H1 (cell line): ENCODE results near the gene NDC1. TPM values are rescaled to one million over a fixed set of nuclear protein-coding genes. Genes with fewer than 3 reads are reported as not detected.

ENCODE experiments used
- CTCF ChIA-PET: fragments of 300-600 bp; sonication (Branson Sonifier 250); formaldehyde crosslinking; loops from one replicate; lab custom pipeline; 2021; ENCODE audit not compliant: partially characterized antibody; lab: Charles Lee
- POLR2A ChIA-PET: fragments of 300-600 bp; sonication (Branson Sonifier 250); formaldehyde crosslinking; loops from one replicate; lab custom pipeline; 2021; ENCODE audit warnings: inconsistent platforms; ENCODE audit not compliant: partially characterized antibody; lab: Charles Lee
- DNase-seq, 2 experiments: peaks; one replicate each; pipeline versions ENCODE4 v3.0.0 to v3.0.0-alpha.2; 2010 to 2022; ENCODE audit warnings: low spot score in 2 of 2, low read depth in 1 of 2, mixed read lengths in 1 of 2
- FAIRE-seq: peaks from 2 replicates; lab custom pipeline; 2011; peaks lifted over from hg19 to GRCh38; lab: Jason Lieb, UNC
- H2AFZ ChIP-seq: 2 replicates; pipeline ENCODE4 v1.8.1; 2012; ENCODE audit warnings: low read length, inconsistent platforms
- H2AK5ac ChIP-seq: 2 replicates; pipeline ENCODE4 v1.6.1; 2013; ENCODE audit warnings: low read depth, low read length
- H2BK120ac ChIP-seq: replicated peaks from 2 replicates; pipeline ENCODE3; 2013; ENCODE audit warnings: low read depth, low read length, inconsistent platforms
- H2BK12ac ChIP-seq: 2 replicates; pipeline ENCODE4 v1.6.1; 2013; ENCODE audit warnings: low read depth, low read length
- H2BK15ac ChIP-seq: 2 replicates; pipeline ENCODE4 v1.6.1; 2013; ENCODE audit warnings: low read length
- H2BK20ac ChIP-seq: 2 replicates; pipeline ENCODE4 v1.6.1; 2013; ENCODE audit warnings: low read length
- H2BK5ac ChIP-seq: 2 replicates; pipeline ENCODE4 v1.6.1; 2013; ENCODE audit warnings: low read depth, low read length
- H3K14ac ChIP-seq: 2 replicates; pipeline ENCODE4 v1.6.1; 2013; ENCODE audit warnings: inconsistent platforms; ENCODE audit not compliant: insufficient read length
- H3K18ac ChIP-seq: 2 replicates; pipeline ENCODE4 v1.6.1; 2013; ENCODE audit warnings: low read length; ENCODE audit errors: extremely low read depth
- H3K23ac ChIP-seq: 2 replicates; pipeline ENCODE4 v1.6.1; 2013; ENCODE audit warnings: inconsistent platforms; ENCODE audit not compliant: insufficient read length
- H3K23me2 ChIP-seq: 2 replicates; pipeline ENCODE4 v1.6.1; 2013; ENCODE audit warnings: low read depth, low read length
- H3K27ac ChIP-seq: 2 replicates; pipeline ENCODE4 v1.6.1; 2011; ENCODE audit warnings: low read depth, low read length, inconsistent platforms
- H3K27me3 ChIP-seq, 4 experiments: replicated peaks in 1 of 4; 1 replicate in 1 of 4; 2 replicates in 3 of 4; pipeline versions ENCODE4 v1.6.1 to v1.8.1; 2011 to 2013; ENCODE audit warnings: low read length in 3 of 4, mild to moderate bottlenecking in 3 of 4, inconsistent platforms in 2 of 4, mixed read lengths in 2 of 4, moderate library complexity in 1 of 4; ENCODE audit not compliant: control insufficient read depth in 3 of 4, insufficient read depth in 3 of 4; ENCODE audit errors: extremely low read depth in 1 of 4
- H3K36me3 ChIP-seq, 4 experiments: 2 replicates each; pipeline versions ENCODE4 v1.6.1 to v1.8.1; 2011 to 2013; ENCODE audit warnings: mild to moderate bottlenecking in 4 of 4, low read length in 3 of 4, moderate library complexity in 2 of 4, control low read depth in 1 of 4, inconsistent platforms in 1 of 4; ENCODE audit not compliant: insufficient read depth in 4 of 4, control insufficient read depth in 2 of 4
- H3K4ac ChIP-seq: replicated peaks from 2 replicates; pipeline ENCODE3; 2013; ENCODE audit warnings: low read length, low read depth, mixed read lengths, inconsistent platforms; ENCODE audit not compliant: insufficient read length
- H3K4me1 ChIP-seq, 4 experiments: replicated peaks in 1 of 4; 1 replicate in 1 of 4; 2 replicates in 3 of 4; pipeline versions ENCODE4 v1.6.1 to v1.8.1; 2011 to 2013; ENCODE audit warnings: low read length in 3 of 4, inconsistent platforms in 2 of 4, mixed read lengths in 1 of 4; ENCODE audit not compliant: insufficient read depth in 4 of 4, control insufficient read depth in 3 of 4
- H3K4me2 ChIP-seq, 2 experiments: 2 replicates each; pipeline versions ENCODE4 v1.6.1 to v1.8.1; 2011 to 2013; ENCODE audit warnings: low read depth in 2 of 2, low read length in 2 of 2, control low read depth in 1 of 2, inconsistent platforms in 1 of 2, mild to moderate bottlenecking in 1 of 2; ENCODE audit not compliant: insufficient read depth in 1 of 2
- H3K4me3 ChIP-seq, 4 experiments: fragments of 200-600, 300-600 bp in 1 of 4; sonication (generic), shearing (Covaris generic), sonication (Bioruptor Twin) in 1 of 4; 2 replicates each; pipeline versions ENCODE4 v1.5.1 to v1.8.1; 2011 to 2016; ENCODE audit warnings: low read length in 4 of 4, low read depth in 3 of 4, control low read depth in 2 of 4, inconsistent platforms in 2 of 4, mild to moderate bottlenecking in 2 of 4, mixed read lengths in 1 of 4, moderate library complexity in 1 of 4; ENCODE audit not compliant: insufficient read depth in 2 of 4; ENCODE audit errors: extremely low read depth in 1 of 4
- H3K56ac ChIP-seq: replicated peaks from 2 replicates; pipeline ENCODE3; 2013; ENCODE audit warnings: low read depth, mild to moderate bottlenecking, mixed read lengths, low read length, inconsistent platforms; ENCODE audit not compliant: insufficient read length
- H3K79me1 ChIP-seq: 2 replicates; pipeline ENCODE4 v1.6.1; 2013; ENCODE audit warnings: low read depth, low read length, control low read depth
- H3K79me2 ChIP-seq, 2 experiments: 2 replicates each; pipeline versions ENCODE4 v1.6.1 to v1.8.1; 2012 to 2013; ENCODE audit warnings: low read length in 2 of 2, mild to moderate bottlenecking in 2 of 2, inconsistent platforms in 1 of 2; ENCODE audit not compliant: insufficient read depth in 2 of 2, control insufficient read depth in 1 of 2
- H3K9ac ChIP-seq, 4 experiments: replicated peaks in 1 of 4; 1 replicate in 1 of 4; 2 replicates in 3 of 4; pipeline versions ENCODE4 v1.6.1 to v1.8.1; 2011 to 2013; ENCODE audit warnings: low read depth in 3 of 4, low read length in 3 of 4, control low read depth in 2 of 4, mild to moderate bottlenecking in 2 of 4, moderate library complexity in 2 of 4, inconsistent platforms in 1 of 4; ENCODE audit errors: extremely low read depth in 1 of 4
- H3K9me3 ChIP-seq, 2 experiments: 2 replicates each; pipeline versions ENCODE4 v1.6.1 to v1.8.1; 2012 to 2013; ENCODE audit warnings: mild to moderate bottlenecking in 2 of 2, moderate library complexity in 2 of 2, control low read depth in 1 of 2, inconsistent platforms in 1 of 2, low read depth in 1 of 2, low read length in 1 of 2, mixed read lengths in 1 of 2; ENCODE audit not compliant: insufficient read depth in 2 of 2
- H4K20me1 ChIP-seq, 2 experiments: replicated peaks in 1 of 2; 2 replicates each; pipeline versions ENCODE3 to v1.8.1; 2011 to 2013; ENCODE audit warnings: inconsistent platforms in 2 of 2, low read length in 2 of 2, mild to moderate bottlenecking in 1 of 2; ENCODE audit not compliant: insufficient read depth in 2 of 2, control insufficient read depth in 1 of 2
- H4K5ac ChIP-seq: 2 replicates; pipeline ENCODE4 v1.6.1; 2013; ENCODE audit warnings: low read length, low read depth, mixed read lengths, inconsistent platforms; ENCODE audit not compliant: insufficient read length
- H4K8ac ChIP-seq: 2 replicates; pipeline ENCODE4 v1.8.0; 2013; ENCODE audit warnings: mild to moderate bottlenecking, moderate library complexity, low read length, inconsistent platforms; ENCODE audit not compliant: insufficient read depth; ENCODE audit errors: extremely low read depth
- H4K91ac ChIP-seq: replicated peaks from 2 replicates; pipeline ENCODE3; 2013; ENCODE audit warnings: low read length, mixed read lengths, inconsistent platforms; ENCODE audit not compliant: insufficient read length
- CEBPB ChIP-seq: IDR thresholded peaks from 2 replicates; pipeline ENCODE4 v1.6.1; 2012; ENCODE audit warnings: low read depth, low read length
- CREB1 ChIP-seq: IDR thresholded peaks from 2 replicates; pipeline ENCODE4 v1.6.1; 2012; ENCODE audit warnings: inconsistent platforms
- KDM1A ChIP-seq: fragments of 200-600, 300-600 bp; sonication (generic); IDR thresholded peaks from 2 replicates; pipeline ENCODE4 v1.7.1; 2016; ENCODE audit warnings: mild to moderate bottlenecking, low read length, borderline replicate concordance
- MAFK ChIP-seq: IDR thresholded peaks from 2 replicates; pipeline ENCODE4 v1.6.1; 2012; ENCODE audit warnings: low read depth, mild to moderate bottlenecking, improper control_type of control experiment, low read length
- POLR2AphosphoS5 ChIP-seq: IDR thresholded peaks from 2 replicates; pipeline ENCODE4 v1.6.1; 2011; ENCODE audit warnings: low read depth, low read length
- POU5F1 ChIP-seq: IDR thresholded peaks from 2 replicates; pipeline ENCODE4 v1.6.1; 2011; ENCODE audit warnings: low read depth, mild to moderate bottlenecking, low read length, moderate library complexity
- RNF2 ChIP-seq: fragments of 200-900, 300-1000 bp; sonication (generic); IDR thresholded peaks from 2 replicates; pipeline ENCODE4 v1.7.1; 2016; ENCODE audit warnings: borderline replicate concordance, low read depth, mild to moderate bottlenecking, antibody characterized with exemption, low read length; ENCODE audit not compliant: poor library complexity, severe bottlenecking; ENCODE audit errors: missing control alignments
- WGBS, 2 experiments: shearing (Covaris generic) in 1 of 2; methylation state at CpG; one replicate each; pipeline versions ENCODE4 v1.1.6 to v1.1.7; 2013 to 2015; ENCODE audit warnings: low lambda C conversion rate in 2 of 2, mixed read lengths in 2 of 2, inconsistent platforms in 1 of 2, low coverage in 1 of 2, missing lambda C conversion rate in 1 of 2; ENCODE audit not compliant: insufficient replicate concordance in 2 of 2, insufficient coverage in 1 of 2, insufficient read length in 1 of 2; ENCODE audit errors: extremely low coverage in 1 of 2, missing lambda C conversion rate in 1 of 2; 5-methylcytosine and 5-hydroxymethylcytosine counted together
- polyA plus RNA-seq, 7 experiments: library from polyadenylated mRNA; depleted of rRNA in 3 of 7; stranded (reverse) in 5 of 7; unstranded in 2 of 7; fragments of >200 nt in 5 of 7; fragments of 200-250 nt in 2 of 7; gene quantifications; 1 replicate in 5 of 7; 2 replicates in 1 of 7; 4 replicates in 1 of 7; pipeline versions ENCODE4 v1.2.1 to v1.2.3, GENCODE V29; 2011 to 2013; ENCODE audit warnings: missing spikeins in 2 of 7, mixed read lengths in 2 of 7
- total RNA-seq: library from RNA; stranded (reverse); fragmentation: NEBNext Ultra II Directional; extraction: Animal tissue kit (Norgen Biotek cat#: 25700); gene quantifications from 2 replicates; pipeline ENCODE4 v1.2.1, GENCODE V29; 2021
- TF ChIP-seq, protein P1 (sequence below), 3 experiments: IDR thresholded peaks; 1 replicate in 2 of 3; 2 replicates in 1 of 3; pipeline versions ENCODE4 v1.5.1 to v1.6.1; 2011; ENCODE audit warnings: low read length in 3 of 3, mild to moderate bottlenecking in 3 of 3, inconsistent platforms in 2 of 3, low read depth in 1 of 3, moderate library complexity in 1 of 3; ENCODE audit not compliant: insufficient read depth in 1 of 3; ENCODE audit errors: control extremely low read depth in 1 of 3

NDC1 gene
- total and polyA plus RNA-seq, 2 of the 8 experiments (the other 6 are each of a cell fraction or from before 2014, with no cell fraction given) = 62.9 to 66.1 TPM

DNA sequence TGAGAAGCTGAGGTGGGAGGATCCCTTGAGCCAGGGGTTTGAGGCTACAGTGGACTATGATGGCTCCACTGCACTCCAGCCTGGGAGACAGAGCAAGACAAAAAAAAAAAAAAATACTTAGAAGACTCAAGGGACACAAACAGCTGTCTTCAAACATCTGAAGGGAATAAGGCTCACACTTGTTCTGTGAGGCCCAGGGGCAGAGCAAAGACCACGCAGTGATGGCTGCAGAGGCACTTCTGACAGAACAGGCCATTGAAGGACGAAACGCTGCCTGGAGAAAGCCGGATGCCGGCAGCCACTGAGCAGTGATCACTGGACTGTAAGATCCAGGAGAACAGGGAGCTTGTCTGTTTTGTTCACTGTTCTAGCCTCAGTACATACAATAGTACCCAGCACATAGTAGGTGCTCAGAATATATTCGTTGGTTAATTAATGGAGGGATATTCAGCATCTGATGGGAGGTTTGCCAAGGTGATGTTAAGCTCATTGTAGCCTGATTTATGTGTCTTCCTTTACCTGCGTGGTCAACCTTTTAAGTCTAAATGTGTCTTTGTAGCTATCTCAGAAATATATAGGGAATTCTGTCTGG is 12.1 kb upstream of the NDC1 start:
- CTCF ChIA-PET = interaction anchor here (0.6 to 5.6 kb wide), 7 partner anchors 10 to 112 kb away, joined by 3 to 50 read pairs (median 4); no protein-coding TSS in a partner anchor
- H3K9ac ChIP-seq = no peak overlapping the region
- no peak overlapping the region for H2BK20ac ChIP-seq
- no peak overlapping the region for H2BK12ac ChIP-seq
- no peak overlapping the region for H4K5ac ChIP-seq
- no peak overlapping the region for H4K8ac ChIP-seq
- H3K36me3 ChIP-seq = peaks cover 0 to 12% (median 9%) of the 10 kb centered on the region in 4 experiments; a peak in 6 of 8 replicates
- no peaks in the 10 kb centered on the region for H3K9me3 ChIP-seq
- no peak overlapping the region for H3K4ac ChIP-seq
- no peaks in the 10 kb centered on the region for H4K20me1 ChIP-seq
- no peak overlapping the region for H3K18ac ChIP-seq
- H4K91ac ChIP-seq = no peak overlapping the region
- no peak overlapping the region for H2BK15ac ChIP-seq
- POLR2A ChIA-PET = interaction anchor here (0.6 to 2.1 kb wide), 3 partner anchors 10 to 96 kb away, joined by 3 to 8 read pairs (median 3); no protein-coding TSS in a partner anchor
- no peaks in the 10 kb centered on the region for H3K23me2 ChIP-seq
- WGBS, 2 experiments = 96% methylated on average over 7 of the region's 7 CpGs; no CpG with 5 or more reads in 1 of the 2 experiments
- H3K79me2 ChIP-seq = no peaks in the 10 kb centered on the region
- FAIRE-seq (no peak), DNase-seq (no peak)
- H3K56ac ChIP-seq = no peak overlapping the region
- H3K4me3 ChIP-seq = no peak overlapping the region
- no peak overlapping the region for H2BK120ac ChIP-seq
- no peak overlapping the region for H3K14ac ChIP-seq
- H3K79me1 ChIP-seq = no peaks in the 10 kb centered on the region
- H2BK5ac ChIP-seq = no peak overlapping the region
- no peak overlapping the region for H3K27ac ChIP-seq
- no peaks in the 10 kb centered on the region for H3K27me3 ChIP-seq
- no peak overlapping the region for H2AFZ ChIP-seq
- H3K4me1 ChIP-seq = no peaks in the 10 kb centered on the region
- H2AK5ac ChIP-seq = no peak overlapping the region
- H3K23ac ChIP-seq = no peak overlapping the region
- no peak overlapping the region for H3K4me2 ChIP-seq
- TF ChIP-seq, protein P1, sequence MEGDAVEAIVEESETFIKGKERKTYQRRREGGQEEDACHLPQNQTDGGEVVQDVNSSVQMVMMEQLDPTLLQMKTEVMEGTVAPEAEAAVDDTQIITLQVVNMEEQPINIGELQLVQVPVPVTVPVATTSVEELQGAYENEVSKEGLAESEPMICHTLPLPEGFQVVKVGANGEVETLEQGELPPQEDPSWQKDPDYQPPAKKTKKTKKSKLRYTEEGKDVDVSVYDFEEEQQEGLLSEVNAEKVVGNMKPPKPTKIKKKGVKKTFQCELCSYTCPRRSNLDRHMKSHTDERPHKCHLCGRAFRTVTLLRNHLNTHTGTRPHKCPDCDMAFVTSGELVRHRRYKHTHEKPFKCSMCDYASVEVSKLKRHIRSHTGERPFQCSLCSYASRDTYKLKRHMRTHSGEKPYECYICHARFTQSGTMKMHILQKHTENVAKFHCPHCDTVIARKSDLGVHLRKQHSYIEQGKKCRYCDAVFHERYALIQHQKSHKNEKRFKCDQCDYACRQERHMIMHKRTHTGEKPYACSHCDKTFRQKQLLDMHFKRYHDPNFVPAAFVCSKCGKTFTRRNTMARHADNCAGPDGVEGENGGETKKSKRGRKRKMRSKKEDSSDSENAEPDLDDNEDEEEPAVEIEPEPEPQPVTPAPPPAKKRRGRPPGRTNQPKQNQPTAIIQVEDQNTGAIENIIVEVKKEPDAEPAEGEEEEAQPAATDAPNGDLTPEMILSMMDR (IDR thresholded peaks at IDR 0.05; ENCODE audit: control extremely low read depth in 1 of 3, insufficient read depth in 1 of 3, low read depth in 1 of 3, low read length in 3 of 3) = no peak
- no peak for TF ChIP-seq POLR2AphosphoS5
- TF ChIP-seq RNF2 = no peak
- no peak for TF ChIP-seq POU5F1
- TF ChIP-seq CEBPB = no peak
- TF ChIP-seq KDM1A = no peak
- TF ChIP-seq CREB1 = no peak
- no peak for TF ChIP-seq MAFK
